Measurements from ENCODE around the gene CKAP5. TPM values are rescaled to one million over a fixed set of nuclear protein-coding genes. Genes with fewer than 3 reads are reported as not detected.

Gene CKAP5
- total RNA-seq, 2 experiments from 2014 or later: 23.2 to 26.9 TPM

DNA sequence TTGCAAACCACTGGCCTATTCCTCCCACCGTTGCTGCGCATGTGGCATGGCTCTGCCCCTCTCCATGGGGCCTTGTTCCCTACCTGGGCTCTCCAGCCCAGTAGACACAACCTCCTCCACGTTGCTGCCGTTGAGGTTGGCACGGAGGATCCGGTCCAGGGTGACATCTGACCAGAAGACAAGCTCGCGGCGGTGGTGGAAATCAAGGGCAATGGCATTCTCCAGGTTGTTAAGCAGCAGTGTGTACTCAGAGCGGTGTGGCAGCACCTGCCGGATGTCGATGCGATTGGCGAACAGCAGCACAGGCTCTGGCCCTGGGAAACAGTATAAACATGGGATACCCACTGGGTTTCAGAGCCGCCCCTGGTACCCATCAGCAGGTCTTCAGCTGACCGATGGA lies 48.4 kb upstream of the CKAP5 start:
- ATAC-seq (ENCODE audit: poor library complexity) (no peak), DNase-seq (no peak)
- Histone ChIP-seq H3K4me3 (ENCODE audit: low read length) (no peak overlapping the region), H3K4me1 (ENCODE audit: insufficient read depth, low read length) (no peaks in the 10 kb centered on the region), H3K9me3 (ENCODE audit: control insufficient read depth in 1 of 2, insufficient read depth in 1 of 2, low read length in 2 of 2) (no peaks in the 10 kb centered on the region), H3K27ac (ENCODE audit: low read depth in 1 of 2, low read length in 2 of 2) (no peak overlapping the region), H3K27me3 (ENCODE audit: control insufficient read depth in 1 of 2, insufficient read depth in 2 of 2, low read length in 2 of 2) (no peaks in the 10 kb centered on the region), H3K36me3 (ENCODE audit: insufficient read depth, low read length) (no peaks in the 10 kb centered on the region)
- Mint-ChIP-seq H3K27me3 (peaks cover 3% of the 10 kb centered on the region), H3K36me3 (ENCODE audit: low read depth) (no peaks in the 10 kb centered on the region), H3K4me1 (ENCODE audit: low read depth) (no peaks in the 10 kb centered on the region), H3K9me3 (no peaks in the 10 kb centered on the region), H3K4me3 (no peak overlapping the region), H3K27ac (no peak overlapping the region)
- TF ChIP-seq, protein P1, sequence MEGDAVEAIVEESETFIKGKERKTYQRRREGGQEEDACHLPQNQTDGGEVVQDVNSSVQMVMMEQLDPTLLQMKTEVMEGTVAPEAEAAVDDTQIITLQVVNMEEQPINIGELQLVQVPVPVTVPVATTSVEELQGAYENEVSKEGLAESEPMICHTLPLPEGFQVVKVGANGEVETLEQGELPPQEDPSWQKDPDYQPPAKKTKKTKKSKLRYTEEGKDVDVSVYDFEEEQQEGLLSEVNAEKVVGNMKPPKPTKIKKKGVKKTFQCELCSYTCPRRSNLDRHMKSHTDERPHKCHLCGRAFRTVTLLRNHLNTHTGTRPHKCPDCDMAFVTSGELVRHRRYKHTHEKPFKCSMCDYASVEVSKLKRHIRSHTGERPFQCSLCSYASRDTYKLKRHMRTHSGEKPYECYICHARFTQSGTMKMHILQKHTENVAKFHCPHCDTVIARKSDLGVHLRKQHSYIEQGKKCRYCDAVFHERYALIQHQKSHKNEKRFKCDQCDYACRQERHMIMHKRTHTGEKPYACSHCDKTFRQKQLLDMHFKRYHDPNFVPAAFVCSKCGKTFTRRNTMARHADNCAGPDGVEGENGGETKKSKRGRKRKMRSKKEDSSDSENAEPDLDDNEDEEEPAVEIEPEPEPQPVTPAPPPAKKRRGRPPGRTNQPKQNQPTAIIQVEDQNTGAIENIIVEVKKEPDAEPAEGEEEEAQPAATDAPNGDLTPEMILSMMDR (IDR thresholded peaks at IDR 0.05): no peak
- ChIA-PET POLR2A (no interaction called here), CTCF (no interaction called here)
- intact Hi-C loops (cut with DNase I, micrococcal nuclease): loop anchor here in 1 of 2 experiments (5.0 kb wide), 1 partner anchor 558 kb away; no protein-coding TSS in a partner anchor

DNA sequence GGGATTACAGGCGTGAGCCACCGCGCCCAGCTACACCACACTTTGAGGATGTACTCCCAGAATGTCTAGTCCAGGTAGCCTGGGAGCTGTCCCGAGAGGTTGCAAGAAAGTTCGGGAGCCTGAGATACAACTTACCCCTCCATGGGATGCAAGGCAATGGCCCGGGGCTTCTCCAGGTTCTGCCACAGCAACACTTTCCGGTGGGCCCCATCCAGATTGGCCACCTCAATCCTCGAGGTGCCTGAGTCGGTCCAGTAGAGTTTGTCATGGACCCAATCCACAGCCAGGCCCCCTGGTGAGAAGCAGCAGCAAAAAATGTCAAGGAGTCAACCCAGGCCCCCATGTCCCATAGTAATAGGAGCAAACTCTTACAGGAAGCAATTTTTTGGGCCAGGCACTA lies 46.8 kb upstream of the CKAP5 start:
- Mint-ChIP-seq H3K4me1 (ENCODE audit: low read depth) (no peaks in the 10 kb centered on the region), H3K36me3 (ENCODE audit: low read depth) (no peaks in the 10 kb centered on the region), H3K4me3 (no peak overlapping the region), H3K27me3 (peaks cover 8% of the 10 kb centered on the region), H3K27ac (no peak overlapping the region), H3K9me3 (no peaks in the 10 kb centered on the region)
- ATAC-seq (ENCODE audit: poor library complexity) (no peak), DNase-seq (no peak)
- TF ChIP-seq, protein P1 (IDR thresholded peaks at IDR 0.05): no peak
- Histone ChIP-seq H3K4me1 (ENCODE audit: insufficient read depth, low read length) (no peaks in the 10 kb centered on the region), H3K36me3 (ENCODE audit: insufficient read depth, low read length) (no peaks in the 10 kb centered on the region), H3K27me3 (ENCODE audit: control insufficient read depth in 1 of 2, insufficient read depth in 2 of 2, low read length in 2 of 2) (peaks cover 0 to 4% of the 10 kb centered on the region in 2 experiments), H3K4me3 (ENCODE audit: low read length) (no peak overlapping the region), H3K9me3 (ENCODE audit: control insufficient read depth in 1 of 2, insufficient read depth in 1 of 2, low read length in 2 of 2) (no peaks in the 10 kb centered on the region), H3K27ac (ENCODE audit: low read depth in 1 of 2, low read length in 2 of 2) (no peak overlapping the region)
- intact Hi-C loops (cut with DNase I, micrococcal nuclease): loop anchor here in 1 of 2 experiments (5.0 kb wide), 1 partner anchor 559 kb away; no protein-coding TSS in a partner anchor
- CTCF ChIA-PET: interaction anchor here (2.4 kb wide), 1 partner anchor 260 kb away, joined by 9 read pairs; no protein-coding TSS in a partner anchor
- POLR2A ChIA-PET: no interaction called here

DNA sequence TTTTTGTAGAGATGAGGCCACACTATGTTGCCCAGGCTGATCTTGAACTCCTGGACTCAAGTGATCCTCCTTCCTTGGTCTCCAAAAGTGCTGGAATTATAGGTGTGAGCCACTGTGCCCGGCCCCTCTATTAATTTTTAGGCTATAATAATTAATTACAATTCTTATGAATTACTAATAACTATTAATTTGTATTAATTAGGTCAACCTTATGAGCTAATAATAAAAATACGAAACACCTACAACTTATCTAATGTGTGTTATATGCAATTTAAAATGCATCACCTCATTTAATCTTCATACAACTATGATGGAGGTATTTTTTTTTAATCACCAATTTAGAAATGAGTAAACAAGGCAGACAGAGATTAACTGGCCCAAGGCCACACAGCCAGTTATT lies 46.0 kb upstream of the CKAP5 start:
- ATAC-seq (ENCODE audit: poor library complexity) (no peak), DNase-seq (no peak)
- Mint-ChIP-seq H3K27me3 (peaks cover 8% of the 10 kb centered on the region), H3K36me3 (ENCODE audit: low read depth) (no peaks in the 10 kb centered on the region), H3K9me3 (no peaks in the 10 kb centered on the region), H3K4me3 (no peak overlapping the region), H3K4me1 (ENCODE audit: low read depth) (no peaks in the 10 kb centered on the region), H3K27ac (no peak overlapping the region)
- TF ChIP-seq, protein P1 (IDR thresholded peaks at IDR 0.05): no peak
- ChIA-PET POLR2A (no interaction called here), CTCF (interaction anchor here (0.6 to 2.4 kb wide), 2 partner anchors 261 to 645 kb away, joined by 3 to 9 read pairs; no protein-coding TSS in a partner anchor)
- H3K27ac ChIP-seq (ENCODE audit: low read depth in 1 of 2, low read length in 2 of 2): no peak overlapping the region
- no peaks in the 10 kb centered on the region for H3K9me3 ChIP-seq (ENCODE audit: control insufficient read depth in 1 of 2, insufficient read depth in 1 of 2, low read length in 2 of 2)
- intact Hi-C loops (cut with DNase I, micrococcal nuclease): loop anchor here in 1 of 2 experiments (5.0 kb wide), 1 partner anchor 560 kb away; no protein-coding TSS in a partner anchor
- H3K4me1 ChIP-seq (ENCODE audit: insufficient read depth, low read length): no peaks in the 10 kb centered on the region
- H3K36me3 ChIP-seq (ENCODE audit: insufficient read depth, low read length): no peaks in the 10 kb centered on the region
- H3K27me3 ChIP-seq (ENCODE audit: control insufficient read depth in 1 of 2, insufficient read depth in 2 of 2, low read length in 2 of 2): peaks cover 0 to 4% of the 10 kb centered on the region in 2 experiments
- no peak overlapping the region for H3K4me3 ChIP-seq (ENCODE audit: low read length)

All from CD4-positive, alpha-beta T cell (primary cell).